Measurements from ENCODE around the gene RNF113B. TPM values are rescaled to one million over a fixed set of nuclear protein-coding genes. Genes with fewer than 3 reads are reported as not detected.

The RNF113B gene
- total and polyA plus RNA-seq, 2 of the 4 experiments (the other 2 are of a cell fraction): not detected

- TF ChIP-seq FOS (IDR thresholded peaks at IDR 0.05; ENCODE audit: low read depth, low read length) (no peak), NFE2L2 (IDR thresholded peaks at IDR 0.05; ENCODE audit: low read depth, low read length) (no peak), MAFK (IDR thresholded peaks at IDR 0.05; ENCODE audit: low read depth, low read length) (no peak), USF2 (IDR thresholded peaks at IDR 0.05; ENCODE audit: low read depth, low read length) (no peak), RCOR1 (IDR thresholded peaks at IDR 0.05; ENCODE audit: insufficient replicate concordance, low read length) (no peak), ELK1 (IDR thresholded peaks at IDR 0.05; ENCODE audit: borderline replicate concordance, low read depth, low read length) (no peak), MAZ (IDR thresholded peaks at IDR 0.05; ENCODE audit: borderline replicate concordance, low read depth, low read length) (no peak), CEBPB (IDR thresholded peaks at IDR 0.05; ENCODE audit: low read depth, low read length) (no peak), CHD1 (IDR thresholded peaks at IDR 0.05; ENCODE audit: low read depth, low read length) (no peak), CTCF (conservative IDR thresholded peaks at IDR 0.05; ENCODE audit: low read depth, low read length) (no peak)
- CTCF ChIA-PET: interaction anchor here (0.6 kb wide), 1 partner anchor 224 kb away, joined by 3 read pairs; no protein-coding TSS in a partner anchor
- Histone ChIP-seq H3K4me3 (ENCODE audit: insufficient read depth, low read depth, low read length) (no peak overlapping the region), H2AK9ac (replicated peaks; ENCODE audit: low read depth, low read length, poor library complexity) (no peak overlapping the region), H4K5ac (ENCODE audit: low read depth, low read length) (peak overlapping the region; percentile 61), H3K9ac (ENCODE audit: low read depth, low read length) (no peak overlapping the region), H3K14ac (replicated peaks; ENCODE audit: low read depth, low read length) (peak overlapping the region; percentile 59), H3K36me3 (ENCODE audit: control insufficient read depth, insufficient read depth, low read length) (peaks cover 23% of the 10 kb centered on the region), H4K91ac (ENCODE audit: insufficient read depth, low read depth, low read length) (peak overlapping the region; percentile 63; the same call in 1 of the 2 replicates), H3K4me2 (ENCODE audit: low read depth, low read length) (no peak overlapping the region), H3K9me1 (ENCODE audit: insufficient read depth, low read length) (peaks cover 41% of the 10 kb centered on the region), H3K4ac (ENCODE audit: low read depth, low read length) (peak overlapping the region; percentile 77), H3K27me3 (ENCODE audit: control insufficient read depth, insufficient read depth, low read length) (no peaks in the 10 kb centered on the region), H3K18ac (ENCODE audit: low read depth, low read length) (peak overlapping the region; percentile 79), H3K4me1 (ENCODE audit: control insufficient read depth, insufficient read depth, low read length) (peaks cover 38% of the 10 kb centered on the region), H2BK120ac (ENCODE audit: low read depth, low read length) (peak overlapping the region; percentile 69), H4K8ac (ENCODE audit: low read depth in 2 of 2, low read length in 2 of 2) (peak overlapping the region; percentile 41 to 71; a peak in 3 of 4 replicates), H3K23ac (ENCODE audit: low read depth, low read length) (peak overlapping the region; percentile 33; the same call in 1 of the 2 replicates), H2BK20ac (ENCODE audit: low read depth, low read length) (peak overlapping the region; percentile 64), H3K27ac (ENCODE audit: insufficient read depth, low read length) (peak overlapping the region; percentile 51; the same call in 1 of the 2 replicates), H2AK5ac (ENCODE audit: low read depth, low read length) (peak overlapping the region; percentile 40; the same call in 1 of the 2 replicates), H3K56ac (ENCODE audit: extremely low read depth, insufficient read depth, low read length) (no peak overlapping the region), H2BK15ac (ENCODE audit: low read depth, low read length) (peak overlapping the region; percentile 45; the same call in 1 of the 3 replicates), H2AFZ (replicated peaks; ENCODE audit: low read length, poor library complexity) (no peak overlapping the region), H2BK5ac (ENCODE audit: low read depth, low read length, poor library complexity, severe bottlenecking) (peak overlapping the region; percentile 82), H3K9me3 (ENCODE audit: control insufficient read depth, insufficient read depth, low read length) (no peaks in the 10 kb centered on the region), H4K20me1 (ENCODE audit: insufficient read depth, low read length) (peaks cover 19% of the 10 kb centered on the region; the same call in 1 of the 2 replicates), H3K79me1 (ENCODE audit: low read depth in 1 of 2, low read length in 2 of 2) (peaks cover 53 to 93% of the 10 kb centered on the region in 2 experiments)
- no TSS peak for BruUV-seq (replicated peaks)
- dilution Hi-C loops (cut with HindIII; ENCODE audit: low sequenced_read_pairs, unreplicated experiment): no loop called here
- in situ Hi-C loops (cut with MboI; ENCODE audit: low sequenced_read_pairs): no loop called here
- DNase-seq (no peak), ATAC-seq (ENCODE audit: low read depth) (no peak)
- intact Hi-C loops (cut with micrococcal nuclease): no loop called here
- POLR2A ChIA-PET (ENCODE audit: unreplicated experiment): no interaction called here
- 60% methylated on average over 1 of the region's 6 CpGs; no CpG with 5 or more reads in 1 of the 2 experiments for WGBS, 2 experiments (ENCODE audit: extremely low coverage in 2 of 2, insufficient read length in 1 of 2)
These were observed 44.2 kb upstream of the RNF113B start for GRCh38 chr13:98221234-98221633.
